HepG2 (cell line): ENCODE data around the gene TMEM238. TPM values are rescaled to one million over a fixed set of nuclear protein-coding genes. Genes with fewer than 3 reads are reported as not detected.

Experiments
- ATAC-seq: fragments of 200-7000 bp; cut with Tn5 transposase; 3 replicates; pipeline ENCODE4 v1.9.1; 2020; ENCODE audit warnings: mild to moderate bottlenecking, moderate library complexity
- BruUV-seq: library from RNA; stranded (reverse); fragments of 400-500 nt; replicated peaks from 2 replicates; lab custom pipeline; 2021; lab: Mats Ljungman, UMichigan
- CTCF ChIA-PET: fragments of 300-600 bp; formaldehyde crosslinking; extraction: SDS; loops from one replicate; lab custom pipeline; 2021; ENCODE audit warnings: low total read pairs, inconsistent platforms, low intra/inter-chr PET ratio; lab: Yijun Ruan, JAX
- POLR2A ChIA-PET: fragments of 350-600 bp; sonication (Branson Sonifier 250); formaldehyde crosslinking; loops from one replicate; lab custom pipeline; 2020; ENCODE audit warnings: antibody characterized with exemption, inconsistent platforms; lab: Yijun Ruan, JAX
- DNase-seq: peaks from one replicate; pipeline ENCODE4 v3.0.0-alpha.2; 2015; ENCODE audit warnings: low spot score
- FAIRE-seq: peaks from 3 replicates; lab custom pipeline; 2011; peaks lifted over from hg19 to GRCh38; lab: Jason Lieb, UNC
- H2AFZ ChIP-seq: one replicate; pipeline ENCODE4 v1.6.1; 2011; ENCODE audit warnings: low read length, inconsistent platforms
- H3K27ac ChIP-seq: fragments of 300-600 bp; 3 replicates; pipeline ENCODE4 v1.8.0; 2011; ENCODE audit warnings: mixed run types, mild to moderate bottlenecking, mixed read lengths, low read length, inconsistent platforms; ENCODE audit not compliant: insufficient read depth; ENCODE audit errors: extremely low read length
- H3K27me3 ChIP-seq, 2 experiments: fragments of 200-600 bp in 1 of 2; 2 replicates in 1 of 2; 3 replicates in 1 of 2; pipeline versions ENCODE4 v1.6.0 to v1.8.0; 2011; ENCODE audit warnings: low read length in 2 of 2, mild to moderate bottlenecking in 2 of 2, moderate library complexity in 2 of 2, inconsistent platforms in 1 of 2; ENCODE audit not compliant: insufficient read depth in 2 of 2, control insufficient read depth in 1 of 2
- H3K36me3 ChIP-seq, 2 experiments: fragments of 200-600 bp in 1 of 2; replicated peaks in 1 of 2; 2 replicates in 1 of 2; 3 replicates in 1 of 2; pipeline versions ENCODE4 v1.5.1 to v1.8.0; 2011; ENCODE audit warnings: low read length in 2 of 2, inconsistent platforms in 1 of 2; ENCODE audit not compliant: insufficient read depth in 2 of 2, control insufficient read depth in 1 of 2
- H3K4me1 ChIP-seq: 2 replicates; pipeline ENCODE4 v1.5.1; 2012; ENCODE audit warnings: low read length, inconsistent platforms; ENCODE audit not compliant: insufficient read depth
- H3K4me2 ChIP-seq: 2 replicates; pipeline ENCODE4 v1.6.0; 2011; ENCODE audit warnings: low read depth, low read length, inconsistent platforms
- H3K4me3 ChIP-seq, 3 experiments: fragments of 200-600 bp in 1 of 3; sonication (generic), shearing (Covaris generic) in 1 of 3; replicated peaks in 1 of 3; 2 replicates each; pipeline ENCODE4 v1.5.1; 2011 to 2016; ENCODE audit warnings: low read length in 3 of 3, inconsistent platforms in 2 of 3, low read depth in 2 of 3, mild to moderate bottlenecking in 2 of 3, control low read depth in 1 of 3, mixed read lengths in 1 of 3; ENCODE audit not compliant: insufficient read depth in 1 of 3
- H3K79me2 ChIP-seq: one replicate; pipeline ENCODE4 v1.6.1; 2011; ENCODE audit warnings: low read length, inconsistent platforms; ENCODE audit not compliant: insufficient read depth
- H3K9ac ChIP-seq: 2 replicates; pipeline ENCODE4 v1.6.0; 2011; ENCODE audit warnings: mild to moderate bottlenecking, low read depth, low read length, inconsistent platforms; ENCODE audit not compliant: insufficient read depth
- H3K9me3 ChIP-seq: 2 replicates; pipeline ENCODE4 v1.5.1; 2012; ENCODE audit warnings: mild to moderate bottlenecking, low read length
- H4K20me1 ChIP-seq: 2 replicates; pipeline ENCODE4 v1.6.0; 2011; ENCODE audit warnings: inconsistent platforms, mild to moderate bottlenecking, low read length, moderate library complexity; ENCODE audit not compliant: insufficient read depth
- BORCS8-MEF2B ChIP-seq: sonication (generic); formaldehyde crosslinking; IDR thresholded peaks from 2 replicates; pipeline ENCODE4 v1.8.0; 2022; ENCODE audit warnings: mild to moderate bottlenecking, missing genetic modification reagents
- EZH2 ChIP-seq: conservative IDR thresholded peaks from 2 replicates; pipeline ENCODE4 v1.6.1; 2012; ENCODE audit warnings: mild to moderate bottlenecking, low read depth, low read length, moderate library complexity
- HOMEZ ChIP-seq: IDR thresholded peaks from 2 replicates; pipeline ENCODE4 v1.6.1; 2016; ENCODE audit warnings: low read depth
- JDP2 ChIP-seq: sonication (generic); formaldehyde crosslinking; IDR thresholded peaks from 2 replicates; pipeline ENCODE4 v1.8.1; 2022; ENCODE audit warnings: missing genetic modification reagents, borderline replicate concordance
- NCOA5 ChIP-seq: sonication (generic); formaldehyde crosslinking; IDR thresholded peaks from 2 replicates; pipeline ENCODE4 v1.4.0; 2020; ENCODE audit warnings: missing genetic modification reagents
- NFYB ChIP-seq: sonication (generic); formaldehyde crosslinking; IDR thresholded peaks from 2 replicates; pipeline ENCODE4 v1.4.0; 2020; ENCODE audit warnings: missing genetic modification reagents
- NR2F2 ChIP-seq: IDR thresholded peaks from 2 replicates; pipeline ENCODE4 v1.6.1; 2012; ENCODE audit warnings: low read depth, inconsistent platforms, borderline replicate concordance
- SIN3A ChIP-seq: IDR thresholded peaks from 2 replicates; pipeline ENCODE4 v1.6.1; 2011; ENCODE audit warnings: low read depth, mild to moderate bottlenecking, control low read depth, low read length, borderline replicate concordance
- ZFP36L1 ChIP-seq: sonication (generic); formaldehyde crosslinking; IDR thresholded peaks from 2 replicates; pipeline ENCODE4 v1.8.0; 2022; ENCODE audit warnings: mild to moderate bottlenecking, missing genetic modification reagents, moderate library complexity
- ZNF335 ChIP-seq: sonication (generic); formaldehyde crosslinking; IDR thresholded peaks from 2 replicates; pipeline ENCODE4 v1.4.0; 2020; ENCODE audit warnings: missing genetic modification reagents
- ZNF652 ChIP-seq: IDR thresholded peaks from 2 replicates; pipeline ENCODE4 v1.6.1; 2016; ENCODE audit warnings: low read depth, borderline replicate concordance
- WGBS: methylation state at CpG from one replicate; pipeline ENCODE4 v1.1.6; 2017; ENCODE audit warnings: low lambda C conversion rate; 5-methylcytosine and 5-hydroxymethylcytosine counted together
- in situ Hi-C: cut with HindIII; loops from 2 replicates; pipeline ENCODE4 v1.10.0; 2017; ENCODE audit warnings: low pct_unique_long_range_greater_than_20kb; ENCODE audit not compliant: extremely low pct_ligation_motif_present
- intact Hi-C: fragments of 100-400 bp; cut with micrococcal nuclease; formaldehyde crosslinking; loops from one replicate; pipeline ENCODE4 v1.10.0; 2022; ENCODE audit not compliant: unreplicated experiment
- polyA plus RNA-seq, 8 experiments: library from polyadenylated mRNA; depleted of rRNA in 3 of 8; stranded (reverse) in 7 of 8; unstranded in 1 of 8; fragments of >200 nt; fragmentation: Illumina TruSeq in 4 of 8; extraction: Trizol in 4 of 8; gene quantifications; 2 replicates each; pipeline versions ENCODE4 v1.2.1 to v1.2.3, GENCODE V29; 2011 to 2016; ENCODE audit warnings: low read depth in 4 of 8, missing spikeins in 1 of 8, mixed read lengths in 1 of 8; ENCODE audit not compliant: insufficient read depth in 1 of 8
- total RNA-seq, 5 experiments: library from RNA; depleted of rRNA; stranded (reverse); fragments of >200 nt; fragmentation: Illumina TruSeq; extraction: Trizol; gene quantifications; 2 replicates each; pipeline ENCODE4 v1.2.3, GENCODE V29; 2016; ENCODE audit warnings: low read depth in 1 of 5
- TF ChIP-seq, protein P1 (sequence below): sonication (generic); formaldehyde crosslinking; IDR thresholded peaks from 2 replicates; pipeline ENCODE4 v1.4.0; 2020; ENCODE audit warnings: mild to moderate bottlenecking, missing genetic modification reagents
- TF ChIP-seq, protein P2 (sequence below): sonication (generic); formaldehyde crosslinking; IDR thresholded peaks from 2 replicates; pipeline ENCODE4 v1.4.0; 2020; ENCODE audit warnings: missing genetic modification reagents

Gene TMEM238
- total and polyA plus RNA-seq, 2 of the 13 experiments (the other 11 are each of a cell fraction or from before 2014, with no cell fraction given): not detected

DNA sequence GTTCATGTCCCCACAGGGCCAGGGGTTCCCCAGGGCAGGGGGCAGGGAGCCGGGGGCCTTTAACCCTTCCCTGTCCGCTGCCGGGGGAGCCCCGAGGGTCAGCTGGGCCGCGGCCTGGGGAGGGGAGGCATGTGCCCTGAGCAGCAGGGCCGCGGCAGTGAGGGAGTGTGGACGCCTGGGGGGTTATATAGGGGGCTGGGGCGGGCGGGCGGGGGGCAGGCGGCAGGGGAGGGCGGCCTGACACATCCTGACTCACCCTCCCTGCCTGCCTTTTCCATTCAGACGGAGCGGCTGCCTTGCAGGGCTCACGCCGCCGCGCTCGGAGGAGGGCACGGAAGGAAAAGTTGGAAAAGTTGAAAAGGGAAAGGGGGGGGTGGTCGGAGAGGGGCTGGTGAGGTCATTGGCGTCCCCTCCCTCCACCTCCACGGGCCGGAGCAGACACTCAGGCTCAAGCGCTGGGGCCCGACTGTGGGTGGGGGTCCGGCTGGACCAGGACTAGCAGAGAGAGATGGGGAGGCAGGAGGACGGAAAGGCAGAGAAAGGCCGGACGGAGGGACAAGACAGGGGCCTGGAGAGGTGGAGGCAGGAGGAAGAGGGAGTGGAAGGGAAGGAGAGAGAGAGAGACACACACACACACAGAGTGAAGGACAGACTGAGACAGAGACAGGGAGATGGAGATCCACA lies 13.6 kb downstream of the TMEM238 start, which contains the start of gene IL11:
Gene IL11, minus strand, starts transcription at position 159 of the 684 bp plus-strand sequence. Its CDS starts 153 bp downstream, at position 6.
- H3K79me2 ChIP-seq: no peaks in the 10 kb centered on the region
- peaks cover 7 to 35% of the 10 kb centered on the region in 2 experiments; a peak in 4 of 5 replicates for H3K27me3 ChIP-seq
- no peaks in the 10 kb centered on the region for H3K9me3 ChIP-seq
- BruUV-seq: no TSS peak
- H3K36me3 ChIP-seq: no peaks in the 10 kb centered on the region
- CTCF ChIA-PET: no interaction called here
- intact Hi-C loops: no loop called here
- H3K4me3 ChIP-seq: peak within 1 kb of the TSS in 2 of 3 experiments; percentile 54 to 66; a peak in 3 of 6 replicates
- FAIRE-seq: no peak
- peak within 1 kb of the TSS; percentile 67 for H3K4me2 ChIP-seq
- DNase-seq: no peak
- TF ChIP-seq ZNF652 (CRISPR knock-in tag) (peak; percentile 83), JDP2 (CRISPR knock-in tag) (no peak), ZNF335 (CRISPR knock-in tag) (no peak), SIN3A (peak; percentile 34; the same call in 1 of the 2 replicates), EZH2 (0 out of 2 replicates have a peak, but pooled peaks have one; percentile 20), ZFP36L1 (CRISPR knock-in tag) (no peak)
- TF ChIP-seq, all 625 proteins: peak for 3
- H3K9ac ChIP-seq: no peak within 1 kb of the TSS
- in situ Hi-C loops: no loop called here
- no peak for ATAC-seq
- H4K20me1 ChIP-seq: no peaks in the 10 kb centered on the region
- no peak within 1 kb of the TSS for H2AFZ ChIP-seq
- peaks cover 53% of the 10 kb centered on the region for H3K4me1 ChIP-seq
- WGBS: 4% methylated on average over 32 of the region's 32 CpGs
- POLR2A ChIA-PET: interaction anchor here (1.3 kb wide), 1 partner anchor 31 kb away, joined by 3 read pairs; no protein-coding TSS in a partner anchor
- H3K27ac ChIP-seq: no peak within 1 kb of the TSS

DNA sequence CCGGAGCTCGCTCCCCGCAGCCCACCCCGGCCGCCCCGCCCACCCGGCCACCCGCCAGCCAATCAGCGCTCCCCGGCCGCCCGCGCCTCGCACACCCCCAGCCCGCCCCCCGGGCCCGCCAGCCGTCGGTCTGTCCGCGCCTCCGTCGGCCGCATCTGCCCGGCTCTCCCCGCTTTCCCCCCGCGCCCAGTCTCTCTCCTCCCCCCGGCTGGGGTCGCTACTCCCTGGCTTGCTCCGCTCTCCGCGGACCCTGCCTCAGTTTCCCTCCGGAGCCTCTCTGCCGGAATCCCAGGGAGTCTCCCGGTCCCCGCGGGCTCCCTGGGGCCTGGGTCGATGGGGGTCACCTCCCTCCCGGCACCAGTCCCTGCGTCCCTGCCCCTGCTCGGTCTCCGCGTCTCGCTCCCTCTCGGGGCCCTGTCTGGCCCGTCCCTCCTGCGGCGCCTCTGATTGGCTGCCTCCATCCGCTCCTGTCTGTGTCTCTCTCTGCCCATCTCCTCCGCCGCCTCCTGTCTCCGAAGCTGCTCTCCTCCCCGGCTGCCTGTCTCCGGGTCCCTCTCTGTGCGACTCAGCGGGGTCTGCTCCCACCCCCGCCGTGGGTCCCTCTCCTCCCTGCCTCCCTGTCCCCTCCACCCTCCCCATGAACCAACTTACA lies 14.3 kb downstream of the TMEM238 start:
- peaks cover 47% of the 10 kb centered on the region for H3K4me1 ChIP-seq
- no peak overlapping the region for H3K27ac ChIP-seq
- no TSS peak for BruUV-seq
- peak overlapping the region in 2 of 3 experiments; percentile 54 to 66; a peak in 3 of 6 replicates for H3K4me3 ChIP-seq
- peaks cover 7 to 35% of the 10 kb centered on the region in 2 experiments; a peak in 4 of 5 replicates for H3K27me3 ChIP-seq
- CTCF ChIA-PET: no interaction called here
- no peak overlapping the region for H2AFZ ChIP-seq
- ATAC-seq (peak; percentile 23), FAIRE-seq (no peak), DNase-seq (no peak)
- 1% methylated on average over 34 of the region's 59 CpGs for WGBS
- no peaks in the 10 kb centered on the region for H3K9me3 ChIP-seq
- H3K79me2 ChIP-seq: no peaks in the 10 kb centered on the region
- in situ Hi-C loops (no loop called here), intact Hi-C loops (no loop called here)
- peak overlapping the region; percentile 67 for H3K4me2 ChIP-seq
- H4K20me1 ChIP-seq: no peaks in the 10 kb centered on the region
- no peaks in the 10 kb centered on the region for H3K36me3 ChIP-seq
- no peak overlapping the region for H3K9ac ChIP-seq
- POLR2A ChIA-PET: interaction anchor here (0.9 to 2.2 kb wide), 3 partner anchors 31 to 111 kb away, joined by 3 to 9 read pairs (median 3); partner anchors contain the start of genes PPP6R1 and UBE2S
- TF ChIP-seq NFYB (CRISPR knock-in tag) (0 out of 2 replicates have a peak, but pooled peaks have one; percentile 19), BORCS8-MEF2B (CRISPR knock-in tag) (no peak), NCOA5 (no peak), HOMEZ (CRISPR knock-in tag) (no peak), EZH2 (peak; percentile 66), NR2F2 (no peak)
- TF ChIP-seq, protein P1, sequence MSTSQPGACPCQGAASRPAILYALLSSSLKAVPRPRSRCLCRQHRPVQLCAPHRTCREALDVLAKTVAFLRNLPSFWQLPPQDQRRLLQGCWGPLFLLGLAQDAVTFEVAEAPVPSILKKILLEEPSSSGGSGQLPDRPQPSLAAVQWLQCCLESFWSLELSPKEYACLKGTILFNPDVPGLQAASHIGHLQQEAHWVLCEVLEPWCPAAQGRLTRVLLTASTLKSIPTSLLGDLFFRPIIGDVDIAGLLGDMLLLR (CRISPR knock-in tag): no peak
- TF ChIP-seq, protein P2, sequence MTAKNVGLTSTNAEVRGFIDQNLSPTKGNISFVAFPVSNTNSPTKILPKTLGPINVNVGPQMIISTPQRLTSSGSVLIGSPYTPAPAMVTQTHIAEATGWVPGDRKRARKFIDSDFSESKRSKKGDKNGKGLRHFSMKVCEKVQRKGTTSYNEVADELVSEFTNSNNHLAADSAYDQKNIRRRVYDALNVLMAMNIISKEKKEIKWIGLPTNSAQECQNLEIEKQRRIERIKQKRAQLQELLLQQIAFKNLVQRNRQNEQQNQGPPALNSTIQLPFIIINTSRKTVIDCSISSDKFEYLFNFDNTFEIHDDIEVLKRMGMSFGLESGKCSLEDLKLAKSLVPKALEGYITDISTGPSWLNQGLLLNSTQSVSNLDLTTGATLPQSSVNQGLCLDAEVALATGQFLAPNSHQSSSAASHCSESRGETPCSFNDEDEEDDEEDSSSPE (CRISPR knock-in tag): no peak
